ENCODE measurements around the gene PCBP1.
"Not testable (repeated sequence)": the region's sequence is repeated elsewhere in the genome, so short reads cannot be mapped to it uniquely, and the experiment has no call there.

The PCBP1 gene

GRCh38 chr2:70128005-70128404, 40.7 kb downstream of the PCBP1 start:
- no peak for DNase-seq

- not testable (repeated sequence) for DNase-seq
Measured at GRCh38 chr2:70131344-70132143, 44.3 kb downstream of the PCBP1 start.

GRCh38 chr2:70132244-70133126, 45.2 kb downstream of the PCBP1 start:
- DNase-seq: peak; percentile 74

GRCh38 chr2:70133127-70133452, 45.8 kb downstream of the PCBP1 start:
- no peak for DNase-seq

- peak; percentile 71 for DNase-seq
Measured at GRCh38 chr2:70133491-70134322, 46.4 kb downstream of the PCBP1 start.

GRCh38 chr2:70134323-70134983, 47.2 kb downstream of the PCBP1 start:
- DNase-seq: not testable (repeated sequence)
